GM18861 (cell line): ENCODE results near the gene KNL1.
A peak's percentile ranks its signal among the peaks of the same experiment; 100 is the strongest.

Experiments used
- ATAC-seq: cut with Tn5 transposase; IDR thresholded peaks from one replicate; pipeline ENCODE4 v1.9.1; 2021; ENCODE audit not compliant: unreplicated experiment

Gene KNL1

GRCh38 chr15:40582726-40583246 lies 11.3 kb upstream of the KNL1 start:
- ATAC-seq, result peak; percentile 74

GRCh38 chr15:40584191-40584590 lies 9.9 kb upstream of the KNL1 start:
- no peak for ATAC-seq

- ATAC-seq, result no peak
These were observed 3.4 kb upstream of the KNL1 start for GRCh38 chr15:40590667-40591050.

- no peak for ATAC-seq
These were observed 2.7 kb upstream of the KNL1 start for GRCh38 chr15:40591389-40591788.

- ATAC-seq, result no peak
These were observed 884 bp upstream of the KNL1 start for GRCh38 chr15:40593165-40593564.

GRCh38 chr15:40594429-40594836 lies 384 bp downstream of the KNL1 start:
- ATAC-seq, result peak; percentile 25

- ATAC-seq, result no peak
These were observed 1.2 kb downstream of the KNL1 start for GRCh38 chr15:40595219-40595618.

- no peak for ATAC-seq
These were observed 1.7 kb downstream of the KNL1 start for GRCh38 chr15:40595773-40596172.

- ATAC-seq, result no peak
These were observed 3.0 kb downstream of the KNL1 start for GRCh38 chr15:40597024-40597423.

- ATAC-seq, result no peak
These were observed 4.1 kb downstream of the KNL1 start for GRCh38 chr15:40598126-40598525.

- ATAC-seq, result no peak
These were observed 4.6 kb downstream of the KNL1 start for GRCh38 chr15:40598672-40599071.

- no peak for ATAC-seq
These were observed 6.9 kb downstream of the KNL1 start for GRCh38 chr15:40600956-40601355.

- ATAC-seq, result no peak
These were observed 9.9 kb downstream of the KNL1 start for GRCh38 chr15:40603935-40604334.

- ATAC-seq, result no peak
These were observed 19.0 kb downstream of the KNL1 start for GRCh38 chr15:40613080-40613479.

- no peak for ATAC-seq
These were observed 24.0 kb downstream of the KNL1 start for GRCh38 chr15:40618023-40618422.

GRCh38 chr15:40618906-40619305 lies 24.9 kb downstream of the KNL1 start:
- ATAC-seq, result no peak

- ATAC-seq, result no peak
These were observed 29.3 kb downstream of the KNL1 start for GRCh38 chr15:40623361-40623760.

GRCh38 chr15:40630313-40630712 lies 36.3 kb downstream of the KNL1 start:
- no peak for ATAC-seq

GRCh38 chr15:40633178-40633577 lies 39.1 kb downstream of the KNL1 start:
- ATAC-seq, result no peak

GRCh38 chr15:40637221-40637745 lies 43.2 kb downstream of the KNL1 start:
- no peak for ATAC-seq

- ATAC-seq, result no peak
These were observed 45.6 kb downstream of the KNL1 start for GRCh38 chr15:40639677-40640076.

- no peak for ATAC-seq
These were observed 53.5 kb downstream of the KNL1 start for GRCh38 chr15:40647523-40647922.

GRCh38 chr15:40650479-40650878 lies 56.4 kb downstream of the KNL1 start:
- ATAC-seq, result no peak
